Thoracic aorta (tissue), 2 donors: ENCODE measurements around the gene KDM7A. TPM values are rescaled to one million over a fixed set of nuclear protein-coding genes. Genes with fewer than 3 reads are reported as not detected.

Experiments
- ATAC-seq: fragments of 150-250 bp; one replicate; pipeline ENCODE4 v1.8.0; 2017; ENCODE audit warnings: low read depth; ENCODE audit not compliant: insufficient number of reproducible peaks, low FRiP score
- DNase-seq: peaks from one replicate; pipeline ENCODE4 v3.0.0-alpha.2; 2020; ENCODE audit warnings: low spot score
- H3K27ac ChIP-seq, 2 donors: fragments of 200-600 bp; sonication (generic); 1 replicate in 1 of 2; 2 replicates in 1 of 2; pipeline ENCODE4 v1.5.1; 2016; ENCODE audit warnings: mild to moderate bottlenecking in 2 of 2, moderate library complexity in 2 of 2
- H3K27me3 ChIP-seq: fragments of 200-600 bp; sonication (generic); replicated peaks from 2 replicates; pipeline ENCODE4 v1.6.0; 2016; ENCODE audit warnings: mild to moderate bottlenecking; ENCODE audit not compliant: insufficient read depth
- H3K36me3 ChIP-seq: fragments of 200-600 bp; sonication (generic); one replicate; pipeline ENCODE4 v1.5.1; 2016
- H3K4me1 ChIP-seq, 2 donors: fragments of 200-600 bp; sonication (generic); 1 replicate in 1 of 2; 2 replicates in 1 of 2; pipeline versions ENCODE4 v1.5.1 to v1.6.0; 2016; ENCODE audit warnings: low read depth in 2 of 2, mild to moderate bottlenecking in 1 of 2; ENCODE audit not compliant: control insufficient read depth in 1 of 2
- H3K4me3 ChIP-seq: fragments of 200-600 bp; sonication (generic); 2 replicates; pipeline ENCODE4 v1.5.1; 2016; ENCODE audit warnings: mild to moderate bottlenecking
- H3K9me3 ChIP-seq: fragments of 200-600 bp; sonication (generic); 2 replicates; pipeline ENCODE4 v1.5.1; 2016
- CTCF ChIP-seq: fragments of 200-600 bp; sonication (generic); IDR thresholded peaks from one replicate; pipeline ENCODE4 v1.5.1; 2019; ENCODE audit warnings: antibody characterized with exemption
- total RNA-seq, 2 donors: library from RNA; depleted of rRNA; stranded (reverse); fragments of >200 nt; gene quantifications; one replicate each; pipeline versions ENCODE4 v1.1.0 to v1.2.3, GENCODE V29; 2016

KDM7A gene
- total RNA-seq, 2 donors from 2014 or later, result 27.9 to 42.7 TPM

GRCh38 chr7:140069298-140069949 lies 107.4 kb downstream of the KDM7A start:
- H3K4me3 ChIP-seq, result no peak overlapping the region
- no peaks in the 10 kb centered on the region for H3K27me3 ChIP-seq
- H3K4me1 ChIP-seq, result no peaks in the 10 kb centered on the region
- peaks cover 16% of the 10 kb centered on the region for H3K9me3 ChIP-seq
- no peaks in the 10 kb centered on the region for H3K36me3 ChIP-seq
- no peak for TF ChIP-seq CTCF
- no peak for ATAC-seq
- no peak for DNase-seq
- no peak overlapping the region for H3K27ac ChIP-seq

GRCh38 chr7:140068033-140068432 lies 108.8 kb downstream of the KDM7A start:
- Histone ChIP-seq H3K27me3 (no peaks in the 10 kb centered on the region), H3K27ac (no peak overlapping the region), H3K36me3 (no peaks in the 10 kb centered on the region), H3K9me3 (peaks cover 16% of the 10 kb centered on the region), H3K4me3 (no peak overlapping the region), H3K4me1 (no peaks in the 10 kb centered on the region)
- ATAC-seq (no peak), DNase-seq (no peak)
- no peak for TF ChIP-seq CTCF

DNA sequence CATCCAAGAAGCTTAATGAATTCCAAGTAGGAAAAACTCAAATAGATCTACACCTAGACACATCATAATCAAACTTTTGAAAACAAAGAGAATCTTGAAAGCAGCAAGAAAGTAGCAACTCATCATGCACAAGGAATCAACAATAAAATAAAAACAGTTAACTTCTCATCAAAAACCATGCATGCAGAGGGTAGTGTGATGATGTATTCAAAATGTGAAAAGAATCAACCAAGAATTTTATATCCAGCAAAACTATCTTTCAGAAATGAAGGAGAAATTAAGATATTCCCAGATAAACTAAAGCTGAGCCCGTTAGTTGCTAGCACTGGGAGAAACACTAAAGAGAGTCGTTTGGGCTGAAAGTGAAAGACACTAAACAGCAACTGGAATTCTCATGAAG lies 109.7 kb downstream of the KDM7A start:
- H3K27me3 ChIP-seq, result no peaks in the 10 kb centered on the region
- no peaks in the 10 kb centered on the region for H3K36me3 ChIP-seq
- TF ChIP-seq CTCF, result no peak
- H3K4me1 ChIP-seq, result no peaks in the 10 kb centered on the region
- H3K27ac ChIP-seq, result no peak overlapping the region
- H3K9me3 ChIP-seq, result peaks cover 16% of the 10 kb centered on the region
- DNase-seq, result no peak
- no peak overlapping the region for H3K4me3 ChIP-seq
- ATAC-seq, result no peak

- Histone ChIP-seq H3K27me3 (no peaks in the 10 kb centered on the region), H3K9me3 (peaks cover 13% of the 10 kb centered on the region), H3K4me1 (peaks cover 20 to 36% of the 10 kb centered on the region in 2 donors), H3K36me3 (no peaks in the 10 kb centered on the region), H3K27ac (peak within 1 kb of the TSS; percentile 88 to 92), H3K4me3 (peak within 1 kb of the TSS; percentile 90)
- peak; percentile 35 for ATAC-seq
- TF ChIP-seq CTCF, result no peak
- peak; percentile 38 for DNase-seq
Measured at GRCh38 chr7:140062528-140063299, 114.1 kb downstream of the KDM7A start, which contains the start of gene PARP12. Gene PARP12 (minus strand): TSS chr7:140062951. CDS start chr7:140062847, 104 bp downstream.

- Histone ChIP-seq H3K27me3 (no peaks in the 10 kb centered on the region), H3K4me3 (peak overlapping the region; percentile 90), H3K27ac (peak overlapping the region; percentile 88 to 92), H3K4me1 (peaks cover 23 to 40% of the 10 kb centered on the region in 2 donors), H3K36me3 (no peaks in the 10 kb centered on the region), H3K9me3 (peaks cover 8% of the 10 kb centered on the region)
- no peak for TF ChIP-seq CTCF
- DNase-seq, result no peak
- ATAC-seq, result no peak
Measured at GRCh38 chr7:140062118-140062527, 114.7 kb downstream of the KDM7A start.
